H1 (cell line): ENCODE data around the gene RTN4RL1. TPM values are rescaled to one million over a fixed set of nuclear protein-coding genes. Genes with fewer than 3 reads are reported as not detected.
A peak's percentile ranks its signal among the peaks of the same experiment; 100 is the strongest.

ENCODE experiments used
- BCL11A ChIP-seq, 2 experiments: IDR thresholded peaks; one replicate each; pipeline ENCODE4 v1.6.1; 2011; ENCODE audit warnings: low read depth in 2 of 2, low read length in 2 of 2, mild to moderate bottlenecking in 2 of 2
- BRCA1 ChIP-seq: IDR thresholded peaks from 2 replicates; pipeline ENCODE4 v1.6.1; 2012; ENCODE audit warnings: low read depth, low read length, improper control_type of control experiment
- CHD2 ChIP-seq: IDR thresholded peaks from 2 replicates; pipeline ENCODE4 v1.6.1; 2012; ENCODE audit warnings: low read length, improper control_type of control experiment
- KDM1A ChIP-seq: fragments of 200-600, 300-600 bp; sonication (generic); IDR thresholded peaks from 2 replicates; pipeline ENCODE4 v1.7.1; 2016; ENCODE audit warnings: mild to moderate bottlenecking, low read length, borderline replicate concordance
- NRF1 ChIP-seq: IDR thresholded peaks from 2 replicates; pipeline ENCODE4 v1.6.1; 2011; ENCODE audit warnings: mild to moderate bottlenecking, low read depth, low read length, improper control_type of control experiment
- POLR2AphosphoS5 ChIP-seq: IDR thresholded peaks from 2 replicates; pipeline ENCODE4 v1.6.1; 2011; ENCODE audit warnings: low read depth, low read length
- SIX5 ChIP-seq: IDR thresholded peaks from 2 replicates; pipeline ENCODE4 v1.6.1; 2011; ENCODE audit warnings: mild to moderate bottlenecking, low read depth, low read length
- SP1 ChIP-seq: IDR thresholded peaks from 2 replicates; pipeline ENCODE4 v1.6.1; 2011; ENCODE audit warnings: low read depth, low read length
- SRF ChIP-seq: IDR thresholded peaks from 2 replicates; pipeline ENCODE4 v1.6.1; 2011; ENCODE audit warnings: mild to moderate bottlenecking, low read depth, low read length, moderate library complexity
- TCF12 ChIP-seq: IDR thresholded peaks from 2 replicates; pipeline ENCODE4 v1.6.1; 2011; ENCODE audit warnings: low read depth, mild to moderate bottlenecking, low read length
- polyA plus RNA-seq, 7 experiments: library from polyadenylated mRNA; depleted of rRNA in 3 of 7; stranded (reverse) in 5 of 7; unstranded in 2 of 7; fragments of >200 nt in 5 of 7; fragments of 200-250 nt in 2 of 7; gene quantifications; 1 replicate in 5 of 7; 2 replicates in 1 of 7; 4 replicates in 1 of 7; pipeline versions ENCODE4 v1.2.1 to v1.2.3, GENCODE V29; 2011 to 2013; ENCODE audit warnings: missing spikeins in 2 of 7, mixed read lengths in 2 of 7
- total RNA-seq: library from RNA; stranded (reverse); fragmentation: NEBNext Ultra II Directional; extraction: Animal tissue kit (Norgen Biotek cat#: 25700); gene quantifications from 2 replicates; pipeline ENCODE4 v1.2.1, GENCODE V29; 2021
- TF ChIP-seq, protein P1 (sequence below): fragments of 300-600 bp; sonication (generic); IDR thresholded peaks from 2 replicates; pipeline ENCODE4 v1.7.1; 2012; ENCODE audit warnings: low read length, moderate library complexity, mild to moderate bottlenecking, inconsistent platforms; ENCODE audit not compliant: insufficient replicate concordance

Gene RTN4RL1
- total and polyA plus RNA-seq, 2 of the 8 experiments (the other 6 are each of a cell fraction or from before 2014, with no cell fraction given) = 0.09 TPM; not detected in 1

DNA sequence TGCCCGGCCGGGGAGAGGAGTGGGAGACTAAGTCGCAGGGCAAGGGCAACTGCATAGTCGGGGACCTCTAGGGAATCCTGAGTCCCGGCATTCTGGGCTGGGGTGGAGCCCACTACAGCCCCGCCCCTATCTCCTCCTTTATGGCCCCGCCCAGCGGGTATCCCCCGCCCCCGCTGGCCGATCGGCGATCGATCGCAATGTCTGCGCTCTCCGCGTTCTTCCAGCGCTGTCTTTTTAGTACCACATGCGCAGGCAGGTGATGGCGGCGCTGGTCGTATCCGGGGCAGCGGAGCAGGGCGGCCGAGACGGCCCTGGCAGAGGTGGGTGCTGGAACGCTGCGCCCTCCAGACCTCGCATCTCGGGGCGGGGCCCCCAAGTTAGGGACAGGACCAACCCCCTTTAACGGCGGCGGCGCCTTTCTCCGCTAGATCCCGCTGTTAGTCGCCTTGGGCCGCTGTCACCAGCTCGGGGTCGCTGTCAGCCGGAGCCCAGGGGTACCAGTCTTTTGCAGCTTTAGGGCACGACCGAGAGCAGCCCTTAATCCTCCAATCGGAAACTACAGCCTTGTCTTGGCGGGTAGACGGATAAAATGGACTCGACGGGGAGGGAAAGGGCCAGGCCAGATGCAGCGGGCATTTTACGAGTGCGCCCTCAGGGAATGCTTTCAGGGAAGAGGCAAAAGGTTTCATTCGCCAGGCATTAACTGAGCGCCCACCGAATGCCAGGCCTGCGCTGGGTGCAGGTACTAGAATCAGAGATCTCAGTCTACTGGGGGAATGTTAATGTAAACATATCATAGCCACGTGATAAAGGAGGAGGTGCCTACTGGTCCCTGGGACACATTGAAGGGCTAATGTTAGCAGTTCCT lies 5.0 kb upstream of the RTN4RL1 start, which contains the start of gene DPH1 (continued):
- TF ChIP-seq, protein P1, sequence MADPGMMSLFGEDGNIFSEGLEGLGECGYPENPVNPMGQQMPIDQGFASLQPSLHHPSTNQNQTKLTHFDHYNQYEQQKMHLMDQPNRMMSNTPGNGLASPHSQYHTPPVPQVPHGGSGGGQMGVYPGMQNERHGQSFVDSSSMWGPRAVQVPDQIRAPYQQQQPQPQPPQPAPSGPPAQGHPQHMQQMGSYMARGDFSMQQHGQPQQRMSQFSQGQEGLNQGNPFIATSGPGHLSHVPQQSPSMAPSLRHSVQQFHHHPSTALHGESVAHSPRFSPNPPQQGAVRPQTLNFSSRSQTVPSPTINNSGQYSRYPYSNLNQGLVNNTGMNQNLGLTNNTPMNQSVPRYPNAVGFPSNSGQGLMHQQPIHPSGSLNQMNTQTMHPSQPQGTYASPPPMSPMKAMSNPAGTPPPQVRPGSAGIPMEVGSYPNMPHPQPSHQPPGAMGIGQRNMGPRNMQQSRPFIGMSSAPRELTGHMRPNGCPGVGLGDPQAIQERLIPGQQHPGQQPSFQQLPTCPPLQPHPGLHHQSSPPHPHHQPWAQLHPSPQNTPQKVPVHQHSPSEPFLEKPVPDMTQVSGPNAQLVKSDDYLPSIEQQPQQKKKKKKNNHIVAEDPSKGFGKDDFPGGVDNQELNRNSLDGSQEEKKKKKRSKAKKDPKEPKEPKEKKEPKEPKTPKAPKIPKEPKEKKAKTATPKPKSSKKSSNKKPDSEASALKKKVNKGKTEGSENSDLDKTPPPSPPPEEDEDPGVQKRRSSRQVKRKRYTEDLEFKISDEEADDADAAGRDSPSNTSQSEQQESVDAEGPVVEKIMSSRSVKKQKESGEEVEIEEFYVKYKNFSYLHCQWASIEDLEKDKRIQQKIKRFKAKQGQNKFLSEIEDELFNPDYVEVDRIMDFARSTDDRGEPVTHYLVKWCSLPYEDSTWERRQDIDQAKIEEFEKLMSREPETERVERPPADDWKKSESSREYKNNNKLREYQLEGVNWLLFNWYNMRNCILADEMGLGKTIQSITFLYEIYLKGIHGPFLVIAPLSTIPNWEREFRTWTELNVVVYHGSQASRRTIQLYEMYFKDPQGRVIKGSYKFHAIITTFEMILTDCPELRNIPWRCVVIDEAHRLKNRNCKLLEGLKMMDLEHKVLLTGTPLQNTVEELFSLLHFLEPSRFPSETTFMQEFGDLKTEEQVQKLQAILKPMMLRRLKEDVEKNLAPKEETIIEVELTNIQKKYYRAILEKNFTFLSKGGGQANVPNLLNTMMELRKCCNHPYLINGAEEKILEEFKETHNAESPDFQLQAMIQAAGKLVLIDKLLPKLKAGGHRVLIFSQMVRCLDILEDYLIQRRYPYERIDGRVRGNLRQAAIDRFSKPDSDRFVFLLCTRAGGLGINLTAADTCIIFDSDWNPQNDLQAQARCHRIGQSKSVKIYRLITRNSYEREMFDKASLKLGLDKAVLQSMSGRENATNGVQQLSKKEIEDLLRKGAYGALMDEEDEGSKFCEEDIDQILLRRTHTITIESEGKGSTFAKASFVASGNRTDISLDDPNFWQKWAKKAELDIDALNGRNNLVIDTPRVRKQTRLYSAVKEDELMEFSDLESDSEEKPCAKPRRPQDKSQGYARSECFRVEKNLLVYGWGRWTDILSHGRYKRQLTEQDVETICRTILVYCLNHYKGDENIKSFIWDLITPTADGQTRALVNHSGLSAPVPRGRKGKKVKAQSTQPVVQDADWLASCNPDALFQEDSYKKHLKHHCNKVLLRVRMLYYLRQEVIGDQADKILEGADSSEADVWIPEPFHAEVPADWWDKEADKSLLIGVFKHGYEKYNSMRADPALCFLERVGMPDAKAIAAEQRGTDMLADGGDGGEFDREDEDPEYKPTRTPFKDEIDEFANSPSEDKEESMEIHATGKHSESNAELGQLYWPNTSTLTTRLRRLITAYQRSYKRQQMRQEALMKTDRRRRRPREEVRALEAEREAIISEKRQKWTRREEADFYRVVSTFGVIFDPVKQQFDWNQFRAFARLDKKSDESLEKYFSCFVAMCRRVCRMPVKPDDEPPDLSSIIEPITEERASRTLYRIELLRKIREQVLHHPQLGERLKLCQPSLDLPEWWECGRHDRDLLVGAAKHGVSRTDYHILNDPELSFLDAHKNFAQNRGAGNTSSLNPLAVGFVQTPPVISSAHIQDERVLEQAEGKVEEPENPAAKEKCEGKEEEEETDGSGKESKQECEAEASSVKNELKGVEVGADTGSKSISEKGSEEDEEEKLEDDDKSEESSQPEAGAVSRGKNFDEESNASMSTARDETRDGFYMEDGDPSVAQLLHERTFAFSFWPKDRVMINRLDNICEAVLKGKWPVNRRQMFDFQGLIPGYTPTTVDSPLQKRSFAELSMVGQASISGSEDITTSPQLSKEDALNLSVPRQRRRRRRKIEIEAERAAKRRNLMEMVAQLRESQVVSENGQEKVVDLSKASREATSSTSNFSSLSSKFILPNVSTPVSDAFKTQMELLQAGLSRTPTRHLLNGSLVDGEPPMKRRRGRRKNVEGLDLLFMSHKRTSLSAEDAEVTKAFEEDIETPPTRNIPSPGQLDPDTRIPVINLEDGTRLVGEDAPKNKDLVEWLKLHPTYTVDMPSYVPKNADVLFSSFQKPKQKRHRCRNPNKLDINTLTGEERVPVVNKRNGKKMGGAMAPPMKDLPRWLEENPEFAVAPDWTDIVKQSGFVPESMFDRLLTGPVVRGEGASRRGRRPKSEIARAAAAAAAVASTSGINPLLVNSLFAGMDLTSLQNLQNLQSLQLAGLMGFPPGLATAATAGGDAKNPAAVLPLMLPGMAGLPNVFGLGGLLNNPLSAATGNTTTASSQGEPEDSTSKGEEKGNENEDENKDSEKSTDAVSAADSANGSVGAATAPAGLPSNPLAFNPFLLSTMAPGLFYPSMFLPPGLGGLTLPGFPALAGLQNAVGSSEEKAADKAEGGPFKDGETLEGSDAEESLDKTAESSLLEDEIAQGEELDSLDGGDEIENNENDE = no peak
- TF ChIP-seq CHD2 (no peak), BCL11A (IDR thresholded peaks at IDR 0.05; ENCODE audit: low read depth in 2 of 2, low read length in 2 of 2) (no peak), SRF (peak; percentile 98), TCF12 (0 out of 2 replicates have a peak, but pooled peaks have one; percentile 12), BRCA1 (no peak), KDM1A (no peak), SP1 (peak; percentile 90), NRF1 (no peak), POLR2AphosphoS5 (peak; percentile 38; the same call in 1 of the 2 replicates), SIX5 (no peak; the same call in 1 of the 2 replicates)
